NT2/D1 (cell line): ENCODE data around the gene ANKRD13D.

Experiments
- DNase-seq: peaks from one replicate; pipeline ENCODE4 v3.0.0-alpha.2; 2011; ENCODE audit warnings: low read depth, low spot score
- H3K27me3 ChIP-seq: 2 replicates; pipeline ENCODE4 v1.6.0; 2011; ENCODE audit warnings: mild to moderate bottlenecking; ENCODE audit not compliant: insufficient read length, insufficient read depth
- H3K36me3 ChIP-seq: 2 replicates; pipeline ENCODE4 v1.6.1; 2011; ENCODE audit warnings: mild to moderate bottlenecking, low read length, mixed read lengths; ENCODE audit not compliant: insufficient read depth, insufficient read length
- H3K4me1 ChIP-seq: 2 replicates; pipeline ENCODE4 v1.5.1; 2011; ENCODE audit not compliant: insufficient read depth, insufficient read length
- H3K4me3 ChIP-seq: 2 replicates; pipeline ENCODE4 v1.5.1; 2011; ENCODE audit warnings: low read depth; ENCODE audit not compliant: insufficient read length
- H3K9ac ChIP-seq: 2 replicates; pipeline ENCODE4 v1.6.0; 2011; ENCODE audit warnings: low read depth; ENCODE audit not compliant: insufficient read length
- H3K9me3 ChIP-seq: 2 replicates; pipeline ENCODE4 v1.5.1; 2011; ENCODE audit warnings: mild to moderate bottlenecking, low read length; ENCODE audit not compliant: insufficient read depth
- SUZ12 ChIP-seq: IDR thresholded peaks from 2 replicates; pipeline ENCODE4 v1.6.1; 2011; ENCODE audit not compliant: insufficient read length, insufficient read depth; ENCODE audit errors: extremely low read depth
- YY1 ChIP-seq: IDR thresholded peaks from 2 replicates; pipeline ENCODE4 v1.6.1; 2011; ENCODE audit not compliant: insufficient read length, insufficient read depth
- ZNF274 ChIP-seq: IDR thresholded peaks from 2 replicates; pipeline ENCODE4 v1.6.1; 2011; ENCODE audit warnings: mild to moderate bottlenecking, low read depth, low read length

Gene ANKRD13D

GRCh38 chr11:67292671-67293070 is 3.6 kb downstream of the ANKRD13D start:
- H3K4me3 ChIP-seq: no peak overlapping the region
- H3K27me3 ChIP-seq: no peaks in the 10 kb centered on the region
- no peak overlapping the region for H3K9ac ChIP-seq
- peaks cover 27% of the 10 kb centered on the region for H3K9me3 ChIP-seq
- H3K4me1 ChIP-seq: peaks cover 19% of the 10 kb centered on the region
- no peak for DNase-seq
- TF ChIP-seq YY1: no peak
- TF ChIP-seq SUZ12: no peak
- TF ChIP-seq ZNF274: no peak
- H3K36me3 ChIP-seq: peaks cover 56% of the 10 kb centered on the region

GRCh38 chr11:67293090-67293489 is 4.0 kb downstream of the ANKRD13D start:
- Histone ChIP-seq H3K27me3 (no peaks in the 10 kb centered on the region), H3K9me3 (peaks cover 27% of the 10 kb centered on the region), H3K4me1 (peaks cover 15% of the 10 kb centered on the region), H3K36me3 (peaks cover 56% of the 10 kb centered on the region), H3K4me3 (no peak overlapping the region), H3K9ac (no peak overlapping the region)
- TF ChIP-seq SUZ12 (no peak), YY1 (no peak), ZNF274 (no peak)
- no peak for DNase-seq

- H3K27me3 ChIP-seq: no peaks in the 10 kb centered on the region
- DNase-seq: no peak
- peaks cover 1% of the 10 kb centered on the region for H3K4me1 ChIP-seq
- no peak overlapping the region for H3K9ac ChIP-seq
- H3K36me3 ChIP-seq: peaks cover 74% of the 10 kb centered on the region
- no peak overlapping the region for H3K4me3 ChIP-seq
- TF ChIP-seq YY1 (no peak), ZNF274 (no peak), SUZ12 (no peak)
- H3K9me3 ChIP-seq: peaks cover 27% of the 10 kb centered on the region
These were observed 6.7 kb downstream of the ANKRD13D start for GRCh38 chr11:67295846-67296245.

- Histone ChIP-seq H3K27me3 (no peaks in the 10 kb centered on the region), H3K4me1 (peaks cover 16% of the 10 kb centered on the region), H3K36me3 (peaks cover 57% of the 10 kb centered on the region), H3K9me3 (peaks cover 27% of the 10 kb centered on the region), H3K4me3 (no peak overlapping the region), H3K9ac (no peak overlapping the region)
- TF ChIP-seq ZNF274 (no peak), SUZ12 (no peak), YY1 (no peak)
- no peak for DNase-seq
These were observed 9.7 kb downstream of the ANKRD13D start for GRCh38 chr11:67298786-67299185.

- H3K36me3 ChIP-seq: peaks cover 51% of the 10 kb centered on the region
- TF ChIP-seq SUZ12: no peak
- no peak for TF ChIP-seq ZNF274
- no peak for TF ChIP-seq YY1
- peaks cover 23% of the 10 kb centered on the region for H3K4me1 ChIP-seq
These were observed 10.5 kb downstream of the ANKRD13D start for GRCh38 chr11:67299471-67300191.

GRCh38 chr11:67300256-67300755 is 11.2 kb downstream of the ANKRD13D start:
- Histone ChIP-seq H3K9ac (no peak overlapping the region), H3K36me3 (peaks cover 48% of the 10 kb centered on the region), H3K4me3 (no peak overlapping the region), H3K27me3 (no peaks in the 10 kb centered on the region), H3K4me1 (peaks cover 26% of the 10 kb centered on the region), H3K9me3 (peaks cover 15% of the 10 kb centered on the region)
- no peak for DNase-seq
- TF ChIP-seq SUZ12 (no peak), YY1 (no peak), ZNF274 (no peak)

More at GRCh38 chr11:67299471-67300191, 10.5 kb downstream of the ANKRD13D start:
- no peaks in the 10 kb centered on the region for H3K27me3 ChIP-seq
- no peak overlapping the region for H3K9ac ChIP-seq
- no peak overlapping the region for H3K4me3 ChIP-seq
- peaks cover 22% of the 10 kb centered on the region for H3K9me3 ChIP-seq
- no peak for DNase-seq

- no peak for DNase-seq
- H3K9ac ChIP-seq: peak overlapping the region; percentile 79
These were observed 11.7 kb downstream of the ANKRD13D start for GRCh38 chr11:67300756-67301312.

More at GRCh38 chr11:67300756-67301312, 11.7 kb downstream of the ANKRD13D start:
- Histone ChIP-seq H3K27me3 (no peaks in the 10 kb centered on the region), H3K4me3 (no peak overlapping the region), H3K36me3 (peaks cover 48% of the 10 kb centered on the region), H3K9me3 (peaks cover 10% of the 10 kb centered on the region), H3K4me1 (peaks cover 26% of the 10 kb centered on the region)
- TF ChIP-seq ZNF274 (no peak), SUZ12 (no peak), YY1 (no peak)
